Epithelial cell of proximal tubule (primary cell): ENCODE results near the gene NAA40. TPM values are rescaled to one million over a fixed set of nuclear protein-coding genes. Genes with fewer than 3 reads are reported as not detected.

Experiments used
- DNase-seq: peaks from one replicate; pipeline ENCODE4 v3.0.0-alpha.2; 2011; ENCODE audit warnings: low read depth
- H3K4me3 ChIP-seq: 2 replicates; pipeline ENCODE4 v1.5.1; 2011; ENCODE audit warnings: low read depth, mild to moderate bottlenecking, low read length
- total RNA-seq: library from RNA; depleted of rRNA; stranded (reverse); fragments of >200 nt; gene quantifications from 2 replicates; pipeline ENCODE4 v1.2.3, GENCODE V29; 2015
- TF ChIP-seq, protein P1 (sequence below): conservative IDR thresholded peaks from 2 replicates; pipeline ENCODE4 v1.5.1; 2012; ENCODE audit warnings: low read depth, mild to moderate bottlenecking, low read length

NAA40 gene
- total RNA-seq, 1 donor from 2014 or later, result 17.6 TPM

DNA sequence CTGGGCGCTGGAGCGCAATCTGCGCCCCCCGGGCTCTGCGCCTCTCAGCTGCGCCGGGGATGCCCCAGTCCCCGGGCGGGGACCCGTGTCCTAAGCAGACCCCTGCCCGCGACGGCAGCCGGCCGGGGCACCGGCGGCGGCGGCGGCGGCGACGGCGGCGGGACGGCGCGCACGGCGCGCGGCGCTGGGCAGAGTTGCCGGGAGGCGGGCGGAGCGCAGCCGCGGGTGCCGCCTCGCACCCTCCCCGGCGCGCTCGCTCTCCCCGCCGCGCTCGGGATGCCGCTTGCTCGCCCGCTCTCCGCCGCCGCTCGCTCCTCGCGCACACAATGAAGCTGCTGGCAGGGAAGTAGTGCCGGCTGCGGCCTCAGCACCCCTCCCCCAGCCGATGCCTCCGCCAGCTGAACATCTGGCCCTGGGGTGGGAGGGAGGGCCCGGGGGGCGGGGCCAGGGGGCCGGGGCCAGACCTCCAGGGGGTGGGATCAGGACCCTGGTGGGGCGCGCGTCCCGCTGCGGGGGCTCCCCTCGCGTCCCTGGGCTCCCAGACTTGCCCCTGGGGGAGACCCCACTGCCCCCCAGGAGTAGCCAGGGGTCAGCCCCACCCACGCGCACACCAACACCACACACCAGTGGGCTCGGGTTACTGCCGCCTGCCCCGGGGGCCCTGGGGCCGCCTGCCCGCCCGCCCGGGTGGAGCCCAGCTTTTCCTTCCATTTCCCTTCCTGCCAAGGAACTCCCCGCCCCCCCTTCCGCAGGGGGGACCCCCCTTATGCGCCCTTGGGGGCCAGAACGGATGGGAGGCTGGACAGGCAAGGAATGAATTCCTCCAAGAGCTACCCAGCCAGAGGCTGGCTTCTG, 21.7 kb upstream of the NAA40 start, which contains the start of gene RCOR2:
Gene RCOR2 (minus strand): TSS at position 328 of the 855 bp plus-strand sequence. CDS start 708 bp downstream, outside the sequence.
- TF ChIP-seq, protein P1, sequence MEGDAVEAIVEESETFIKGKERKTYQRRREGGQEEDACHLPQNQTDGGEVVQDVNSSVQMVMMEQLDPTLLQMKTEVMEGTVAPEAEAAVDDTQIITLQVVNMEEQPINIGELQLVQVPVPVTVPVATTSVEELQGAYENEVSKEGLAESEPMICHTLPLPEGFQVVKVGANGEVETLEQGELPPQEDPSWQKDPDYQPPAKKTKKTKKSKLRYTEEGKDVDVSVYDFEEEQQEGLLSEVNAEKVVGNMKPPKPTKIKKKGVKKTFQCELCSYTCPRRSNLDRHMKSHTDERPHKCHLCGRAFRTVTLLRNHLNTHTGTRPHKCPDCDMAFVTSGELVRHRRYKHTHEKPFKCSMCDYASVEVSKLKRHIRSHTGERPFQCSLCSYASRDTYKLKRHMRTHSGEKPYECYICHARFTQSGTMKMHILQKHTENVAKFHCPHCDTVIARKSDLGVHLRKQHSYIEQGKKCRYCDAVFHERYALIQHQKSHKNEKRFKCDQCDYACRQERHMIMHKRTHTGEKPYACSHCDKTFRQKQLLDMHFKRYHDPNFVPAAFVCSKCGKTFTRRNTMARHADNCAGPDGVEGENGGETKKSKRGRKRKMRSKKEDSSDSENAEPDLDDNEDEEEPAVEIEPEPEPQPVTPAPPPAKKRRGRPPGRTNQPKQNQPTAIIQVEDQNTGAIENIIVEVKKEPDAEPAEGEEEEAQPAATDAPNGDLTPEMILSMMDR, result no peak
- peak within 1 kb of the TSS; percentile 56 for H3K4me3 ChIP-seq
- no peak for DNase-seq

DNA sequence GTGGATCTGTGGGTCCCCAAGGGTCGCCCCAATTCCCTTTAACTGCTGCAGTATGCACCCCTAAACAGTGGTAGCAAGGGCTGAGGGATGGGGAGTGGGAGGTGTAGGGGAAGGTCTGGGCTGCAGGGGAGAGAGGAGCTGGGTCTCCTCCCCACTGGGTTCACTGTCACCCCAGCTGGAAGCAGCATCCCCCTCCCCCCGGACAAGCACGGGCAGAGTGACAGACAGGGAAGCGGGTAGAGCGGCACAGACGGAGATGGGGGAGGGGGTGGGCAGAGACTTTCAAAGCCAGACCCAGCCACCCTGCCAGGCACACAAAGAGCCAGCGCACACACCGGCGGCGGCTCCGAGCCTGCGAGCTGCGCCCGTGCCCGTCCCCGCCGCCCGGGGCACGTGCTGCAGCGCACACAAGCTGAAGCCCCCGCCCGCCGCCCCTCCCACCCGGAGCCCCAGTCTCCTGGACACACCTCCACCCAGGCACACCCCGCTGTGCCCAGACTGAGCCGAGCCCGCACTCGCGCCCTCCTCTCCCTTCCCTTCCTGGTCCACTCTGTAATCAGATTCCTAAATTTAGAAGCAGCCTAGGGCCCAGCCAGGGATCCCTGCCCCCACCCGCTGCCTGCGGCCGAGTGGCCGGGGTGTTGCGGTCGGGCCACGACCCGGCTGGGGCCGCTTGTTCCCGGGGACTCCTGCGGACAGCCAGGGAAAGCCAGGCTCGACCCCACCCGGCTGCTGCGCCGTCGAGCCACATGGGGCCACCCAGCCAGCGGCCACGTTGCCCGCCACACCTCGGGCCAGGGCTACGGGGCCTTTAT, 20.9 kb upstream of the NAA40 start:
- TF ChIP-seq, protein P1, result no peak
- no peak for DNase-seq

DNA sequence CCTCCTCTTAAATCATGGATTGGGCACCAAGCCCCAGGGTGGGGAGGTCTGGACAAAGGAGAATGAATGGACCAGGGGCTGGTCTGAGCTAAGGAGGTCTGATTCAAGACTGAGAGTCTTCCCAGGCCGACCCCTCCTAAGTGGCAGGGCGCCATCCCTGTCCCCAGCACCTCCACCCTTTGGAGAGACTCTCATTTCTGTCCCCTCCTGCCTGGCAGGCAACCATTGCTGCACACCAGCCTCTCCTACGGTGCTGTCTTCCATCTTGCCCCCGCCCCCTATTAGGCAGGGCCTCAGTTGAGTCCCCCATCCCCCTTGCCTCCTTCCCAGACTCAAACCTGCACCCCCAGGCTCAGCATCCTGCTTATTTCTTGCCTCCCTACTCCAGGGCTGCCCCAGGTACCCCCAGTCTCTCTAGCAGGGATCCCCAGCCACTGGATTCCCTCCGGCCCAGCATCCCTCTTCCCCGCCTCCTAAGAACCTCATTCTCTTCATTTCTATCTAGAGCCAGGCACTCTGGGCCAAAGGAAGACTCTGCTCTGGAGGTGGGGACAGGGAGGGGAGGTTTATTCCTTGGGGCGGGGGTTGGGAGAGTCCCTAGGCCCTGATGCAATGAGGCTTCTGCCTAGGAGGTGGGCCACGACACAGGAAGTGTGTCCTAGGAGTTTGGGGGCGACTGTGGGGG, 20.2 kb upstream of the NAA40 start:
- no peak overlapping the region for H3K4me3 ChIP-seq
- DNase-seq, result no peak
- TF ChIP-seq, protein P1, result no peak

More for the DNA sequence above, 20.9 kb upstream of the NAA40 start:
- H3K4me3 ChIP-seq, result peak overlapping the region; percentile 33

DNA sequence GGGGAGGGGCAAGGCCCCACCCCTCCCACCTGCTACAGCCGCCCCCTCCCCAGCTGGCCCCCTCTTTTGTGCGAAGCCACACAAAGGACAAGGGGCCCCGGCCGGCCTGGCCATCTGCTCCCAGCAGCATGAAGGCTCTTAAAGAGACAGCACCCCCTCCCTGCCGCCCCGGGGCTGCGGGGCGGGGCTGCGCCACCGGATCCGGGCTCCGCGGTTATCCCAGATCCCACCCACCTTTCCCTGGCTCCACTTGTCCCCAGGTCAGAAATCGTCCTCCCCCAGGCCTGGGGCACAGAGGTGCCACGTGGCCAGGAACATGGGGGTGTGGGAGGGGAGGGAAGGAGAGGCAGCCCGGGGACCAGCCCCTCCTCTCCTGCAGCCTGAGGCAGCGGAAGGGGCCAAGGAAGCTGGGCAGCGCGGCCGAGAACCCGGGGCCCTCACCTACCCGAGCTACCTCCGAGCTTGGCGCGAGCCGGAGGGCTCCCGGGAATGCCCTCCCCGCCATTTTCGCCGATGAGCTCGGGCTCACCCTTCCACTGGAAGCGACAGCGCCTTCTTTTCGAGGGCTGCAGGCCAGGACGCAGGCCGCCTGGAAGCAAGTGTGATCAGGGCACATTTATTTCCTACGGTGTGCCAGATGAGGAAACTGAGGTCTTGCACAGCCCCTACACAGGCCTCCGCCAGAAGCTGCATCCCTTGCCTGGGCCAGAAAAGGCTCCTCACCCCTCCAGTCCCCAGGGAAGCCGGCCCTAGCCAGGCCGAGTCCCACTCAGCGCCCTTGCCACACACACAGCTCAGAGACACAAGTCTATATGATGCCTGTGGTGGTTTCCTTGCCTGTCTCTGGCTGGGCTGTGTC, 19.3 kb upstream of the NAA40 start:
- no peak for DNase-seq
- no peak overlapping the region for H3K4me3 ChIP-seq
- TF ChIP-seq, protein P1, result no peak

DNA sequence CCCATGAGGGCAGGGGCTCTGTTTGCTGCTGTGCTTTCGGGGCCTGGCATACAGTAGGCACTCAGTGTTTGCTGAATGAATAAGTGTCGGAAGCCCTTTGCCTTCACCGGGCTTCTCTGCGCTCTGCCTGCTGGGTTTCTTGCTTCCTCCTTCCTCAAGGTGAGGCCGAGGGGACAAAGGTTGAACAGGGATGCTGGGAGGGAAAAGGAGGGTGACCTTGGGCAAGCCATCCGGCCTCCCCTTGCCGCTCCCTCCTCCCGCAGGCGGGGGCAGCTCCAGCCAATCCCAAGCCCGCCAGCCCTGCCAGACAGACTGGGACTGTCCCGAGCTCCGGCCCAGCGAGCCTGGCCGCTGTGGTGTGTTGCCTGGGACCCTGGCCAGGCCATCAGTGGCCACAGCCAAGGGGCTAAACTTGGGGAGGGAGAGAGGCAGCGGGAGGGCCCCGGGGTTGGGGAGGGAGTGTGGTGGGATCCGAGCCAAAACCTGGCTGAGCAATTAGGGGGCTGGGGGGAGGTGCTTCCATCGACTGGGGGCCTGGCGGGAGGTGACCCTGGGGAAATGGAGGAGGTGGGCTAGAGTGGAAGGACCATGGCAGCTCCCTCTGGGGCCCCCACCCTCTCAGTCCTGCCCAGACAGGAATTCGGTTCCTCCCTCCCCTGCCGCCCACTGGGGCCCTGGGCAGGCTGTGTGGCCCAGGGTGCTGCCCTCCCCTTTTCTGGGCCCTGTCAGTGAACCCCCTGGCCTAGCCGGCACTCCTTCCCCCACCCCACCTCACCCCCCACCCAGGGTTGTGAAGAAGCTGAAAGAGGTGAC, 18.5 kb upstream of the NAA40 start:
- DNase-seq, result no peak
- TF ChIP-seq, protein P1, result no peak
- no peak overlapping the region for H3K4me3 ChIP-seq
